Transverse colon (tissue), 4 donors: ENCODE results near the gene STXBP5L. TPM values are rescaled to one million over a fixed set of nuclear protein-coding genes. Genes with fewer than 3 reads are reported as not detected.

Source experiments
- DNase-seq: peaks from one replicate; pipeline ENCODE4 v3.0.0-alpha.2; 2019
- H3K27ac ChIP-seq, 4 donors: fragments of 200-600 bp; sonication (generic); 2 replicates each; pipeline ENCODE4 v1.5.1; 2016 to 2018; ENCODE audit warnings: inconsistent platforms in 4 of 4
- H3K27me3 ChIP-seq: fragments of 200-600 bp; sonication (generic); 2 replicates; pipeline ENCODE4 v1.5.1; 2017; ENCODE audit warnings: inconsistent platforms
- H3K36me3 ChIP-seq, 4 donors: fragments of 200-600 bp; sonication (generic); 2 replicates each; pipeline ENCODE4 v1.5.1; 2017 to 2019; ENCODE audit warnings: inconsistent platforms in 4 of 4
- H3K4me1 ChIP-seq, 4 donors: fragments of 200-600 bp; sonication (generic); 2 replicates each; pipeline ENCODE4 v1.5.1; 2017 to 2020; ENCODE audit warnings: inconsistent platforms in 4 of 4
- H3K4me3 ChIP-seq, 4 donors: fragments of 200-600 bp; sonication (generic); 1 replicate in 1 of 4; 2 replicates in 3 of 4; pipeline versions ENCODE4 v1.5.1 to v1.6.1; 2017 to 2019; ENCODE audit warnings: inconsistent platforms in 4 of 4
- H3K9me3 ChIP-seq, 2 donors: fragments of 200-600 bp; sonication (generic); 2 replicates each; pipeline ENCODE4 v1.5.1; 2017 to 2019; ENCODE audit warnings: inconsistent platforms in 2 of 2
- EP300 ChIP-seq: sonication (generic); formaldehyde crosslinking; IDR thresholded peaks from one replicate; pipeline ENCODE4 v1.6.1; 2017; ENCODE audit warnings: antibody characterized with exemption, low read depth
- POLR2A ChIP-seq: fragments of 450-650 bp; IDR thresholded peaks from one replicate; pipeline ENCODE4 v1.6.1; 2016; ENCODE audit warnings: antibody characterized with exemption, mild to moderate bottlenecking, moderate library complexity
- POLR2AphosphoS5 ChIP-seq, 3 donors: sonication (generic); formaldehyde crosslinking; IDR thresholded peaks; one replicate each; pipeline ENCODE4 v1.6.1; 2016; ENCODE audit warnings: antibody characterized with exemption in 3 of 3
- WGBS, 2 donors: methylation state at CpG; one replicate each; pipeline ENCODE4 v1.1.5; 2018; ENCODE audit warnings: low coverage in 1 of 2; 5-methylcytosine and 5-hydroxymethylcytosine counted together
- in situ Hi-C, 4 donors: fragments of 200-750 bp; cut with MboI; loops; one replicate each; pipeline versions ENCODE4 v1.15.0 to v1.15.1; 2017; ENCODE audit warnings: low sequenced_read_pairs in 3 of 4, low pct_ligation_motif_present in 1 of 4, low pct_unique_long_range_greater_than_20kb in 1 of 4
- intact Hi-C: fragments of 100-400 bp; cut with DNase I; formaldehyde crosslinking; loops from one replicate; pipeline ENCODE4 v1.15.1; 2023; ENCODE audit warnings: low total_unique reads
- small RNA-seq, 4 donors: library from RNA; depleted of rRNA; stranded (forward); fragments of <200 nt; gene quantifications; one replicate each; pipeline ENCODE3, GENCODE V24; 2016
- total RNA-seq, 4 donors: library from RNA; depleted of rRNA; stranded (reverse); fragments of >200 nt; gene quantifications; one replicate each; pipeline ENCODE4 v1.1.0, GENCODE V29; 2016
- TF ChIP-seq, protein P1 (sequence below), 5 experiments: fragments of 200-600 bp in 3 of 5; fragments of 450-650 bp in 2 of 5; sonication (generic) in 3 of 5; IDR thresholded peaks; 1 replicate in 2 of 5; 2 replicates in 3 of 5; pipeline ENCODE4 v1.5.1; 2016 to 2017; ENCODE audit warnings: antibody characterized with exemption in 5 of 5, inconsistent platforms in 3 of 5, mild to moderate bottlenecking in 2 of 5, moderate library complexity in 1 of 5

STXBP5L gene
- total RNA-seq, 4 donors from 2014 or later, result 0.40 to 9.4 (median 1.3) TPM

DNA sequence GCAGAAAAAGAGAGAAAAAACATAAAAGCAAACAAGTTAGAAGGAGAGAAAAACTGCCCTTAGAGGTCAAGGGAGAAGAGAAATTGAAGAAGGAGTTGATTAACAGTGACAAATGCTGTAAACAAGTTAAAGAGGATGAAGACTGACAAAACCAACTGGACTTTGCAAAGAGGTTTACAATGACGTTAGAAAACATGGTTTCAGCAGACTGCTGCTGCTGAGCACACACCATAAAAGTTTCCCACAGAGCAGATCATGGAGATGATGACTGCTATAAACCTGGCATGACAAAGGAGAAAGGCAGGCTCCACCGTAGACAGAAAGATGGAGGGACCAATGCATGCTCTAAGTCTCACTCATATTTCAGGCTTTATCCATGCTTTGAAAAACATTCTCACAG lies 559.1 kb downstream of the STXBP5L start:
- Histone ChIP-seq H3K4me1 (no peaks in the 10 kb centered on the region), H3K27ac (no peak overlapping the region), H3K9me3 (no peaks in the 10 kb centered on the region), H3K36me3 (no peaks in the 10 kb centered on the region), H3K4me3 (no peak overlapping the region), H3K27me3 (no peaks in the 10 kb centered on the region)
- WGBS, 2 donors, result 32 to 73% methylated on average over 2 of the region's 2 CpGs
- TF ChIP-seq, protein P1, sequence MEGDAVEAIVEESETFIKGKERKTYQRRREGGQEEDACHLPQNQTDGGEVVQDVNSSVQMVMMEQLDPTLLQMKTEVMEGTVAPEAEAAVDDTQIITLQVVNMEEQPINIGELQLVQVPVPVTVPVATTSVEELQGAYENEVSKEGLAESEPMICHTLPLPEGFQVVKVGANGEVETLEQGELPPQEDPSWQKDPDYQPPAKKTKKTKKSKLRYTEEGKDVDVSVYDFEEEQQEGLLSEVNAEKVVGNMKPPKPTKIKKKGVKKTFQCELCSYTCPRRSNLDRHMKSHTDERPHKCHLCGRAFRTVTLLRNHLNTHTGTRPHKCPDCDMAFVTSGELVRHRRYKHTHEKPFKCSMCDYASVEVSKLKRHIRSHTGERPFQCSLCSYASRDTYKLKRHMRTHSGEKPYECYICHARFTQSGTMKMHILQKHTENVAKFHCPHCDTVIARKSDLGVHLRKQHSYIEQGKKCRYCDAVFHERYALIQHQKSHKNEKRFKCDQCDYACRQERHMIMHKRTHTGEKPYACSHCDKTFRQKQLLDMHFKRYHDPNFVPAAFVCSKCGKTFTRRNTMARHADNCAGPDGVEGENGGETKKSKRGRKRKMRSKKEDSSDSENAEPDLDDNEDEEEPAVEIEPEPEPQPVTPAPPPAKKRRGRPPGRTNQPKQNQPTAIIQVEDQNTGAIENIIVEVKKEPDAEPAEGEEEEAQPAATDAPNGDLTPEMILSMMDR (IDR thresholded peaks at IDR 0.05), result no peak
- TF ChIP-seq POLR2AphosphoS5 (IDR thresholded peaks at IDR 0.05) (no peak), EP300 (no peak)
- in situ Hi-C loops, result no loop called here
- no peak for DNase-seq
- intact Hi-C loops, result no loop called here

DNA sequence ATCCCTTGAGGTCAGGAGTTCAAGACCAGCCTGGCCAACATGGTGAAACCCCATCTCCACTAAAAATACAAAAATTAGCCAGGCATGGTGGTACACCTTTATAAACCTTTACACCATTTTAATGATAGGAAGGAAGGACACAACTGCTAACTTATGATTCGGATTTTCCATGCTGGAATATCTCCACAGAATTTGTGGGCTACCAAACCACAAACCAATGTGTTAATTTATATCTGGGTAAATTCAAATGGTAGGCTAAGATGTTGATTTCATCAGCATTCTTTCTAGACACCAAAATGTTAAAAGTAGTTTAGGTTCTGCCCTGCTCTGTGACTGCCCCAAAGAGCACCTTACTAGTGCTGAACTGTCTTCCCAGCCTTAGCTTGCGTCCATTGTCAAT lies 565.0 kb downstream of the STXBP5L start:
- 90 to 97% methylated on average over 2 of the region's 2 CpGs for WGBS, 2 donors
- DNase-seq, result no peak
- H3K27me3 ChIP-seq, result no peaks in the 10 kb centered on the region
- intact Hi-C loops, result no loop called here
- H3K4me3 ChIP-seq, result no peak overlapping the region
- H3K36me3 ChIP-seq, result no peaks in the 10 kb centered on the region
- in situ Hi-C loops, result no loop called here
- no peaks in the 10 kb centered on the region for H3K9me3 ChIP-seq
- no peak overlapping the region for H3K27ac ChIP-seq
- H3K4me1 ChIP-seq, result no peaks in the 10 kb centered on the region
- TF ChIP-seq EP300 (no peak), POLR2AphosphoS5 (IDR thresholded peaks at IDR 0.05) (no peak), POLR2A (no peak)
- TF ChIP-seq, protein P1 (IDR thresholded peaks at IDR 0.05), result no peak

Small RNA genes within 50 kb of the gene (small RNA-seq; reads per million reads assigned to genes)
- 0 reads per million in 4 donors for gene MIR5682

Other genes with a start within 250 kb of the STXBP5L start
- gene HGD, start 226.0 kb upstream of the STXBP5L start, total RNA-seq, result 10 to 100 TPM; 20.9 to 87.7 (median 73.2) TPM
- gene RABL3, start 165.7 kb upstream of the STXBP5L start, total RNA-seq, result 10 to 100 TPM in 3 of 4 donors, 1 to 10 TPM in 1; 8.2 to 23.7 (median 19.9) TPM
- gene GTF2E1, start 165.5 kb upstream of the STXBP5L start, total RNA-seq, result 10 to 100 TPM in 3 of 4 donors, 1 to 10 TPM in 1; 9.0 to 32.4 (median 14.5) TPM